A549 (cell line): ENCODE results near the gene MAP2. TPM values are rescaled to one million over a fixed set of nuclear protein-coding genes. Genes with fewer than 3 reads are reported as not detected.

Source experiments
- ATAC-seq, 2 experiments: fragments of 200-7000 bp in 1 of 2; fragments of >200 bp in 1 of 2; cut with Nextera tagmentation in 1 of 2; cut with Tn5 transposase in 1 of 2; 3 replicates each; pipeline versions ENCODE4 v1.8.0 to v1.9.1; 2018 to 2020; ENCODE audit warnings: mild to moderate bottlenecking in 1 of 2, moderate library complexity in 1 of 2
- CTCF ChIA-PET: fragments of 300-600 bp; sonication (Branson Sonifier 250); formaldehyde crosslinking; extraction: SDS; loops from one replicate; lab custom pipeline; 2021; ENCODE audit warnings: antibody characterized with exemption, inconsistent platforms; lab: Yijun Ruan, JAX
- POLR2A ChIA-PET: fragments of 350-600 bp; formaldehyde crosslinking; extraction: SDS; loops from one replicate; lab custom pipeline; 2021; ENCODE audit warnings: antibody characterized with exemption, inconsistent platforms; lab: Yijun Ruan, JAX
- DNase-seq, 2 experiments: peaks; one replicate each; pipeline versions ENCODE4 v3.0.0 to v3.0.0-alpha.2; 2011 to 2016; ENCODE audit warnings: low read depth in 1 of 2, low spot score in 1 of 2
- FAIRE-seq: peaks from 2 replicates; lab custom pipeline; 2011; peaks lifted over from hg19 to GRCh38; lab: Jason Lieb, UNC
- H3K27ac ChIP-seq, 2 experiments: fragments of >200 bp; sonication (Bioruptor Twin); formaldehyde crosslinking; 3 replicates each; pipeline ENCODE4 v1.5.1; 2016 to 2017
- H3K4me1 ChIP-seq: fragments of >200 bp; sonication (Bioruptor Twin); formaldehyde crosslinking; 3 replicates; pipeline ENCODE4 v1.6.1; 2016
- H3K4me2 ChIP-seq: fragments of >200 bp; sonication (Bioruptor Twin); formaldehyde crosslinking; 3 replicates; pipeline ENCODE4 v1.6.1; 2016
- H3K4me3 ChIP-seq: fragments of >200 bp; sonication (Bioruptor Twin); formaldehyde crosslinking; 3 replicates; pipeline ENCODE4 v1.5.1; 2016
- H3K9me3 ChIP-seq: fragments of >200 bp; sonication (Bioruptor Twin); formaldehyde crosslinking; 3 replicates; pipeline ENCODE4 v1.6.1; 2016
- ATOH8 ChIP-seq: fragments of 250-450 bp; sonication (Bioruptor Pico); IDR thresholded peaks from 2 replicates; pipeline ENCODE4 v1.5.0; 2020; ENCODE audit warnings: low read depth, mild to moderate bottlenecking, moderate library complexity
- BCL3 ChIP-seq: fragments of >200 bp; sonication (Bioruptor Twin); formaldehyde crosslinking; IDR thresholded peaks from 3 replicates; pipeline ENCODE4 v1.6.1; 2016
- CBX8 ChIP-seq: fragments of 200-600 bp; sonication (generic); IDR thresholded peaks from 2 replicates; pipeline ENCODE4 v1.6.1; 2016
- CEBPB ChIP-seq, 2 experiments: fragments of >200 bp in 1 of 2; sonication (Bioruptor Twin) in 1 of 2; formaldehyde crosslinking in 1 of 2; IDR thresholded peaks; 2 replicates each; pipeline ENCODE4 v1.6.1; 2012 to 2016
- CHD2 ChIP-seq: fragments of 150-350 bp; IDR thresholded peaks from 2 replicates; pipeline ENCODE4 v1.6.1; 2014; ENCODE audit warnings: low read length; ENCODE audit not compliant: partially characterized antibody
- EHMT2 ChIP-seq: fragments of 200-600 bp; sonication (generic); IDR thresholded peaks from 2 replicates; pipeline ENCODE4 v1.6.1; 2016; ENCODE audit warnings: antibody characterized with exemption, low read depth, mild to moderate bottlenecking, moderate library complexity
- EP300 ChIP-seq, 2 experiments: fragments of >200 bp; sonication (Bioruptor Twin); formaldehyde crosslinking; IDR thresholded peaks; 2 replicates in 1 of 2; 3 replicates in 1 of 2; pipeline ENCODE4 v1.6.1; 2016 to 2017
- FOSL2 ChIP-seq, 2 experiments: fragments of 450-650 bp in 1 of 2; fragments of >200 bp in 1 of 2; sonication (Bioruptor Twin) in 1 of 2; formaldehyde crosslinking; IDR thresholded peaks; 2 replicates each; pipeline versions ENCODE4 v1.5.0 to v1.6.1; 2016 to 2020; ENCODE audit warnings: mild to moderate bottlenecking in 1 of 2, moderate library complexity in 1 of 2
- GATA3 ChIP-seq: IDR thresholded peaks from 2 replicates; pipeline ENCODE4 v1.6.1; 2012; ENCODE audit warnings: borderline replicate concordance
- HDAC2 ChIP-seq: fragments of 200-600 bp; sonication (generic); IDR thresholded peaks from 2 replicates; pipeline ENCODE4 v1.6.1; 2016
- HOXA7 ChIP-seq: fragments of 250-450 bp; sonication (Bioruptor Pico); IDR thresholded peaks from 2 replicates; pipeline ENCODE4 v1.5.0; 2020; ENCODE audit warnings: mild to moderate bottlenecking, moderate library complexity
- JUN ChIP-seq, 2 experiments: fragments of >200 bp; sonication (Bioruptor Twin); formaldehyde crosslinking; IDR thresholded peaks; 2 replicates in 1 of 2; 3 replicates in 1 of 2; pipeline ENCODE4 v1.6.1; 2016 to 2017
- JUNB ChIP-seq: fragments of >200 bp; sonication (Bioruptor Twin); formaldehyde crosslinking; IDR thresholded peaks from 2 replicates; pipeline ENCODE4 v1.6.1; 2016
- KDM1A ChIP-seq: fragments of 200-600 bp; sonication (generic); IDR thresholded peaks from 2 replicates; pipeline ENCODE4 v1.6.1; 2016; ENCODE audit warnings: low read depth, mild to moderate bottlenecking
- MAFK ChIP-seq: fragments of 450-650 bp; IDR thresholded peaks from 2 replicates; pipeline ENCODE4 v1.6.1; 2014; ENCODE audit not compliant: partially characterized antibody
- MAX ChIP-seq: IDR thresholded peaks from 2 replicates; pipeline ENCODE4 v1.6.1; 2012
- NFE2L2 ChIP-seq: fragments of 150-350 bp; conservative IDR thresholded peaks from 2 replicates; pipeline ENCODE4 v1.6.1; 2014; ENCODE audit warnings: low read length
- PBX3 ChIP-seq: IDR thresholded peaks from 2 replicates; pipeline ENCODE4 v1.6.1; 2012
- RAD21 ChIP-seq, 2 experiments: fragments of >200 bp in 1 of 2; sonication (Bioruptor Twin) in 1 of 2; formaldehyde crosslinking in 1 of 2; IDR thresholded peaks in 1 of 2; conservative IDR thresholded peaks in 1 of 2; 2 replicates in 1 of 2; 3 replicates in 1 of 2; pipeline ENCODE4 v1.6.1; 2012 to 2018; ENCODE audit warnings: inconsistent platforms in 1 of 2
- RNF2 ChIP-seq: fragments of 200-600 bp; sonication (generic); IDR thresholded peaks from 2 replicates; pipeline ENCODE4 v1.6.1; 2016; ENCODE audit warnings: low read depth, mild to moderate bottlenecking, antibody characterized with exemption, moderate library complexity, borderline replicate concordance
- SMC3 ChIP-seq: fragments of >200 bp; sonication (Bioruptor Twin); formaldehyde crosslinking; IDR thresholded peaks from 3 replicates; pipeline ENCODE4 v1.6.1; 2018; ENCODE audit warnings: inconsistent platforms
- SREBF2 ChIP-seq: fragments of 450-650 bp; IDR thresholded peaks from 2 replicates; pipeline ENCODE4 v1.6.1; 2014; ENCODE audit warnings: mild to moderate bottlenecking, moderate library complexity
- TP53 ChIP-seq: fragments of 250-450 bp; sonication (Bioruptor Pico); IDR thresholded peaks from 2 replicates; pipeline ENCODE4 v1.5.0; 2021; ENCODE audit warnings: mild to moderate bottlenecking, moderate library complexity
- WGBS: methylation state at CpG from one replicate; pipeline ENCODE4 v1.1.6; 2017; ENCODE audit errors: missing lambda C conversion rate; 5-methylcytosine and 5-hydroxymethylcytosine counted together
- polyA plus RNA-seq, 4 experiments: library from polyadenylated mRNA; depleted of rRNA in 3 of 4; stranded (reverse); fragments of >200 nt; fragmentation: RNase III in 1 of 4; extraction: RNeasy Plus Mini Kit Qiagen cat#74134 plus additional on column Dnase treatment in 1 of 4; gene quantifications; 2 replicates in 3 of 4; 3 replicates in 1 of 4; pipeline ENCODE4 v1.2.3, GENCODE V29; 2011 to 2017

Gene MAP2
- polyA plus RNA-seq, 2 of the 4 experiments (the other 2 are of a cell fraction), result 0.53 to 1.8 TPM

- FAIRE-seq (no peak), DNase-seq (peak; percentile 60 to 90), ATAC-seq (peak; percentile 99)
- ChIA-PET POLR2A (no interaction called here), CTCF (interaction anchor here (0.8 to 1.2 kb wide), 5 partner anchors 20 to 127 kb away, joined by 3 to 5 read pairs (median 4); partner anchors contain the start of gene MAP2)
- H3K27ac ChIP-seq, result peak overlapping the region; percentile 79 to 85
- WGBS, result 22% methylated on average over 4 of the region's 4 CpGs
- H3K4me3 ChIP-seq, result no peak overlapping the region
- peaks cover 31% of the 10 kb centered on the region for H3K4me1 ChIP-seq
- H3K4me2 ChIP-seq, result peak overlapping the region; percentile 48
- TF ChIP-seq JUN (IDR thresholded peaks at IDR 0.05) (peak; percentile 75 to 81; a peak in 4 of 5 replicates), PBX3 (no peak), HDAC2 (no peak), BCL3 (0 out of 3 replicates have a peak, but pooled peaks have one; percentile 50), CEBPB (IDR thresholded peaks at IDR 0.05) (peak in 1 of 2 experiments; percentile 42; a peak in 1 of 4 replicates), RNF2 (no peak), MAFK (peak; percentile 96), GATA3 (peak; percentile 81), SMC3 (peak; percentile 13; the same call in 2 of the 3 replicates), TP53 (CRISPR knock-in tag) (no peak), JUNB (peak; percentile 97), EP300 (IDR thresholded peaks at IDR 0.05) (peak in 1 of 2 experiments; percentile 64; a peak in 1 of 5 replicates), KDM1A (no peak), NFE2L2 (peak; percentile 85), FOSL2 (IDR thresholded peaks at IDR 0.05) (peak; percentile 97), FOSL2 (CRISPR knock-in tag; IDR thresholded peaks at IDR 0.05) (peak; percentile 99), MAX (peak; percentile 35; the same call in 1 of the 2 replicates)
- H3K9me3 ChIP-seq, result peaks cover 14% of the 10 kb centered on the region; the same call in 2 of the 3 replicates
Measured at GRCh38 chr2:209495855-209496585, 72.2 kb downstream of the MAP2 start.

- Histone ChIP-seq H3K4me1 (peaks cover 36% of the 10 kb centered on the region), H3K4me2 (peak overlapping the region; percentile 48), H3K4me3 (no peak overlapping the region), H3K9me3 (peaks cover 14% of the 10 kb centered on the region; the same call in 2 of the 3 replicates), H3K27ac (peak overlapping the region; percentile 67 to 80)
- ChIA-PET CTCF (no interaction called here), POLR2A (no interaction called here)
- TF ChIP-seq CHD2, result no peak
- no peak for TF ChIP-seq BCL3
- TF ChIP-seq JUN (IDR thresholded peaks at IDR 0.05), result no peak
- TF ChIP-seq HOXA7 (CRISPR knock-in tag), result no peak
- no peak for TF ChIP-seq CBX8
- no peak for TF ChIP-seq SREBF2
- no peak for TF ChIP-seq RAD21 (conservative IDR thresholded peaks at IDR 0.05 in 1 of 2, IDR thresholded peaks at IDR 0.05 in 1 of 2)
- no peak for TF ChIP-seq RNF2
- no peak for TF ChIP-seq ATOH8 (CRISPR knock-in tag)
- no peak for TF ChIP-seq EHMT2
- DNase-seq, result no peak
- no peak for FAIRE-seq
- ATAC-seq, result peak; percentile 17 to 35; a peak in 4 of 6 replicates
Measured at GRCh38 chr2:209496586-209496982, 72.7 kb downstream of the MAP2 start.
